Hepatocyte (in vitro differentiated cells): ENCODE data around the gene DNAJA4. TPM values are rescaled to one million over a fixed set of nuclear protein-coding genes. Genes with fewer than 3 reads are reported as not detected.

Source experiments
- DNase-seq: peaks from one replicate; pipeline ENCODE4 v3.0.0-alpha.2; 2016; ENCODE audit warnings: low spot score
- H2AFZ ChIP-seq: fragments of 200-600 bp; sonication (generic); 2 replicates; pipeline ENCODE4 v1.6.0; 2016; ENCODE audit warnings: antibody characterized with exemption, mild to moderate bottlenecking
- H3K27ac ChIP-seq: fragments of 200-600 bp; sonication (generic); 2 replicates; pipeline ENCODE4 v1.5.1; 2016; ENCODE audit warnings: mild to moderate bottlenecking
- H3K27me3 ChIP-seq: fragments of 200-600 bp; sonication (generic); 2 replicates; pipeline ENCODE4 v1.6.1; 2016
- H3K36me3 ChIP-seq: fragments of 200-600 bp; sonication (generic); replicated peaks from 2 replicates; pipeline ENCODE4 v1.5.1; 2016; ENCODE audit warnings: low read depth; ENCODE audit not compliant: insufficient read depth
- H3K4me1 ChIP-seq: fragments of 200-600 bp; sonication (generic); 2 replicates; pipeline ENCODE4 v1.5.1; 2016; ENCODE audit warnings: mild to moderate bottlenecking, moderate library complexity; ENCODE audit not compliant: insufficient read depth
- H3K4me2 ChIP-seq: fragments of 200-600 bp; sonication (generic); 2 replicates; pipeline ENCODE4 v1.6.0; 2016
- H3K4me3 ChIP-seq: fragments of 200-600 bp; sonication (generic); 2 replicates; pipeline ENCODE4 v1.5.1; 2016; ENCODE audit warnings: mild to moderate bottlenecking
- H3K79me2 ChIP-seq: fragments of 200-600 bp; sonication (generic); 2 replicates; pipeline ENCODE4 v1.6.0; 2017; ENCODE audit warnings: mild to moderate bottlenecking
- H3K9me2 ChIP-seq: fragments of 200-600 bp; sonication (generic); replicated peaks from 2 replicates; pipeline ENCODE4 v1.6.0; 2017; ENCODE audit warnings: mild to moderate bottlenecking; ENCODE audit not compliant: insufficient read depth
- H3K9me3 ChIP-seq: fragments of 200-600 bp; sonication (generic); 2 replicates; pipeline ENCODE4 v1.5.1; 2016; ENCODE audit warnings: low read depth, mild to moderate bottlenecking
- H4K20me1 ChIP-seq: fragments of 200-600 bp; sonication (generic); 2 replicates; pipeline ENCODE4 v1.6.0; 2016; ENCODE audit warnings: mild to moderate bottlenecking; ENCODE audit not compliant: insufficient read depth, poor library complexity, severe bottlenecking
- EZH2 ChIP-seq: fragments of 200-600 bp; sonication (generic); IDR thresholded peaks from 2 replicates; pipeline ENCODE4 v1.6.1; 2016; ENCODE audit warnings: antibody characterized with exemption, mild to moderate bottlenecking, borderline replicate concordance
- EZH2phosphoT487 ChIP-seq: fragments of 200-600 bp; sonication (generic); IDR thresholded peaks from one replicate; pipeline ENCODE4 v1.6.1; 2018; ENCODE audit warnings: antibody characterized with exemption, mild to moderate bottlenecking, low read depth, moderate library complexity; ENCODE audit not compliant: unreplicated experiment, severe bottlenecking
- WGBS: methylation state at CpG from one replicate; pipeline ENCODE4 v1.1.6; 2016; ENCODE audit warnings: low lambda C conversion rate; ENCODE audit errors: missing lambda C conversion rate; 5-methylcytosine and 5-hydroxymethylcytosine counted together
- polyA plus RNA-seq: library from polyadenylated mRNA; unstranded; fragments of >200 nt; fragmentation: Nextera tagmentation; extraction: Ambion mirVana; gene quantifications from 2 replicates; pipeline ENCODE4 v1.2.1, GENCODE V29; 2016
- total RNA-seq: library from RNA; depleted of rRNA; stranded (reverse); fragments of >200 nt; gene quantifications from 2 replicates; pipeline ENCODE4 v1.2.3, GENCODE V29; 2014
- TF ChIP-seq, protein P1 (sequence below): fragments of 200-600 bp; sonication (generic); IDR thresholded peaks from 2 replicates; pipeline ENCODE4 v1.5.1; 2016; ENCODE audit warnings: antibody characterized with exemption, mild to moderate bottlenecking; ENCODE audit not compliant: poor library complexity

Gene DNAJA4
- total and polyA plus RNA-seq, 2 experiments from 2014 or later, result 2.8 to 3.6 TPM

DNA sequence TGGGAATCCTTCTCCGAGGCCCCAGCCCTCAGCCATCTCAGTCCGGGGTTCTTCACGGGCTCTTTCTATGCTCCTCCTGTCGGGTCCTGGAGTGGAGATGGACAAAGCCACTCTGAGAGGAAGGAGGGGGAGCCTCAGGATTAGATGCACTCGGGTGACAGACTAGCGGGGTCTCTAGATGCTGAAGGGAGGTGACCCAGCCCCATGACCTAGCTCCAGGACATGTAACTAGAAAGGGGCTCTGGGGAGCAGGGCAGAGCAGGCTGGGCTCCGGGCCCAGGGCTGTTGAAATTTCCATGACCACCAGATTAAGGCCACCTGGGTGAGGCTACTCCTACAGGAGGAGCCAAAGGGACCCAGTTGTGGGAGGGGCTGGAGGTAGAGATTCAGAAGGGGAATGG is 49.8 kb downstream of the DNAJA4 start:
- H3K4me3 ChIP-seq, result no peak overlapping the region
- H3K4me2 ChIP-seq, result no peak overlapping the region
- peaks cover 14% of the 10 kb centered on the region for H3K4me1 ChIP-seq
- WGBS, result 65% methylated on average over 7 of the region's 7 CpGs
- H3K36me3 ChIP-seq, result no peaks in the 10 kb centered on the region
- TF ChIP-seq EZH2phosphoT487 (no peak), EZH2 (no peak)
- TF ChIP-seq, protein P1, sequence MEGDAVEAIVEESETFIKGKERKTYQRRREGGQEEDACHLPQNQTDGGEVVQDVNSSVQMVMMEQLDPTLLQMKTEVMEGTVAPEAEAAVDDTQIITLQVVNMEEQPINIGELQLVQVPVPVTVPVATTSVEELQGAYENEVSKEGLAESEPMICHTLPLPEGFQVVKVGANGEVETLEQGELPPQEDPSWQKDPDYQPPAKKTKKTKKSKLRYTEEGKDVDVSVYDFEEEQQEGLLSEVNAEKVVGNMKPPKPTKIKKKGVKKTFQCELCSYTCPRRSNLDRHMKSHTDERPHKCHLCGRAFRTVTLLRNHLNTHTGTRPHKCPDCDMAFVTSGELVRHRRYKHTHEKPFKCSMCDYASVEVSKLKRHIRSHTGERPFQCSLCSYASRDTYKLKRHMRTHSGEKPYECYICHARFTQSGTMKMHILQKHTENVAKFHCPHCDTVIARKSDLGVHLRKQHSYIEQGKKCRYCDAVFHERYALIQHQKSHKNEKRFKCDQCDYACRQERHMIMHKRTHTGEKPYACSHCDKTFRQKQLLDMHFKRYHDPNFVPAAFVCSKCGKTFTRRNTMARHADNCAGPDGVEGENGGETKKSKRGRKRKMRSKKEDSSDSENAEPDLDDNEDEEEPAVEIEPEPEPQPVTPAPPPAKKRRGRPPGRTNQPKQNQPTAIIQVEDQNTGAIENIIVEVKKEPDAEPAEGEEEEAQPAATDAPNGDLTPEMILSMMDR, result no peak
- H3K27me3 ChIP-seq, result no peaks in the 10 kb centered on the region
- no peak for DNase-seq
- no peaks in the 10 kb centered on the region for H4K20me1 ChIP-seq
- H2AFZ ChIP-seq, result no peak overlapping the region
- H3K9me3 ChIP-seq, result no peaks in the 10 kb centered on the region
- no peaks in the 10 kb centered on the region for H3K79me2 ChIP-seq
- H3K27ac ChIP-seq, result no peak overlapping the region
- no peaks in the 10 kb centered on the region for H3K9me2 ChIP-seq

DNA sequence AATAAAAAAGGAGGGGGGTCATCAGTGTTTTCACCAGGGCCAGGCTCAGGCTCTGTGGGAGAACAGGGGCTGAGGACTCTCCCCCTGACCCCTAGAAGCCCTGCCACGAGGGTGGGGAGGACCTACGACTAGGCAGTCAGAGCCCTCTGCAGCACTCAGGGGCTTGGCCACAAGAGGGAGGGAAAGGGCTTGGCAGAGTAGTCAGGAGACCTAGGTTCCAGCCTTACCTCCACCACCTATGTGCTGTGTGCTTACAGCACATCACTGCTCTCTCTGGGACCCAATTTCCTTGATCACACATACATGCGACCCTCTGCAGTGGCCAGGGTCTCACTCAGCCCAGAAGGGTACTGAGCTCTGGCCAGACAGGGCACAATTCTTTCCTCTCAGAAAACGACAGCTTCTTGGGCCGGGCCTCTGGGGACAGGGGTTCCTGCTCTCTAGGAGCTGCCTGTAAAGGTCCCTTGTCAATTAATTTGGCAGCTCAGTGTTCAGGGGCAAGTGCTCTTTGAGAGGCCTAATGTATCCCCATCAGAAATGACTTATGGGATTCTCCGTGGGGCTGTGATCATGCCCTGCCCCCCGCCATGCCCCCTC is 51.4 kb downstream of the DNAJA4 start:
- 77% methylated on average over 7 of the region's 7 CpGs for WGBS
- Histone ChIP-seq H3K4me3 (no peak overlapping the region), H3K79me2 (no peaks in the 10 kb centered on the region), H3K9me2 (no peaks in the 10 kb centered on the region), H3K27me3 (no peaks in the 10 kb centered on the region), H2AFZ (no peak overlapping the region), H3K4me2 (no peak overlapping the region), H4K20me1 (no peaks in the 10 kb centered on the region), H3K9me3 (no peaks in the 10 kb centered on the region), H3K27ac (peak overlapping the region; percentile 98), H3K36me3 (no peaks in the 10 kb centered on the region), H3K4me1 (peaks cover 14% of the 10 kb centered on the region)
- DNase-seq, result peak; percentile 60
- TF ChIP-seq, protein P1, result peak; percentile 44
- TF ChIP-seq EZH2 (no peak), EZH2phosphoT487 (no peak)

GRCh38 chr15:78316283-78317083 is 52.1 kb downstream of the DNAJA4 start:
- Histone ChIP-seq H4K20me1 (no peaks in the 10 kb centered on the region), H2AFZ (no peak overlapping the region), H3K4me3 (no peak overlapping the region), H3K36me3 (no peaks in the 10 kb centered on the region), H3K27me3 (no peaks in the 10 kb centered on the region), H3K27ac (peak overlapping the region; percentile 98), H3K4me1 (peaks cover 14% of the 10 kb centered on the region), H3K4me2 (peak overlapping the region; percentile 34), H3K9me2 (no peaks in the 10 kb centered on the region), H3K79me2 (no peaks in the 10 kb centered on the region), H3K9me3 (no peaks in the 10 kb centered on the region)
- 46% methylated on average over 17 of the region's 17 CpGs for WGBS
- peak; percentile 76 for DNase-seq
- TF ChIP-seq, protein P1, result no peak
- TF ChIP-seq EZH2, result no peak
- no peak for TF ChIP-seq EZH2phosphoT487
